Hematopoietic multipotent progenitor cell (in vitro differentiated cells): ENCODE results near the gene AMPD3. TPM values are rescaled to one million over a fixed set of nuclear protein-coding genes. Genes with fewer than 3 reads are reported as not detected.

Source experiments
- DNase-seq, 3 donors: peaks; one replicate each; pipeline ENCODE4 v3.0.0-alpha.2; 2011 to 2015; ENCODE audit warnings: low read depth in 2 of 3, low spot score in 2 of 3
- total RNA-seq: library from RNA; depleted of rRNA; stranded (reverse); fragments of >200 nt; gene quantifications from one replicate; pipeline ENCODE4 v1.2.3, GENCODE V29; 2012

Gene AMPD3
- total RNA-seq, 1 donor: 28.0 TPM

- DNase-seq: no peak
Observed at GRCh38 chr11:10500757-10501684, 46.0 kb downstream of the AMPD3 start.

- no peak for DNase-seq
Observed at GRCh38 chr11:10502065-10502680, 47.1 kb downstream of the AMPD3 start.

- DNase-seq: no peak
Observed at GRCh38 chr11:10502770-10503169, 47.7 kb downstream of the AMPD3 start.

GRCh38 chr11:10503221-10503620, 48.2 kb downstream of the AMPD3 start:
- DNase-seq: peak in 1 of 3 donors; percentile 57

- no peak for DNase-seq
Observed at GRCh38 chr11:10503777-10504480, 48.9 kb downstream of the AMPD3 start.

- DNase-seq: no peak
Observed at GRCh38 chr11:10504490-10504889, 49.4 kb downstream of the AMPD3 start.

GRCh38 chr11:10505278-10506007, 50.4 kb downstream of the AMPD3 start:
- no peak for DNase-seq

GRCh38 chr11:10506008-10506370, 50.9 kb downstream of the AMPD3 start:
- DNase-seq: no peak

GRCh38 chr11:10511181-10511621, 56.1 kb downstream of the AMPD3 start:
- no peak for DNase-seq

- DNase-seq: peak in 1 of 3 donors; percentile 37
Observed at GRCh38 chr11:10514202-10514601, 59.1 kb downstream of the AMPD3 start.

- no peak for DNase-seq
Observed at GRCh38 chr11:10514709-10515108, 59.6 kb downstream of the AMPD3 start.

- DNase-seq: no peak
Observed at GRCh38 chr11:10515418-10515817, 60.4 kb downstream of the AMPD3 start.

- no peak for DNase-seq
Observed at GRCh38 chr11:10518123-10518522, 63.1 kb downstream of the AMPD3 start.

GRCh38 chr11:10518891-10519290, 63.8 kb downstream of the AMPD3 start:
- no peak for DNase-seq

- no peak for DNase-seq
Observed at GRCh38 chr11:10519630-10520029, 64.6 kb downstream of the AMPD3 start.

- no peak for DNase-seq
Observed at GRCh38 chr11:10520562-10520961, 65.5 kb downstream of the AMPD3 start.

- DNase-seq: no peak
Observed at GRCh38 chr11:10522276-10522675, 67.2 kb downstream of the AMPD3 start.

- DNase-seq: no peak
Observed at GRCh38 chr11:10522921-10523320, 67.9 kb downstream of the AMPD3 start.

- no peak for DNase-seq
Observed at GRCh38 chr11:10524471-10524870, 69.4 kb downstream of the AMPD3 start.

- no peak for DNase-seq
Observed at GRCh38 chr11:10526974-10527918, 72.2 kb downstream of the AMPD3 start.
